Effector CD4-positive, alpha-beta T cell (primary cell): ENCODE results near the gene PFDN6.

ENCODE experiments used
- DNase-seq: peaks from one replicate; pipeline ENCODE4 v3.0.0-alpha.2; 2020

Gene PFDN6

GRCh38 chr6:33318426-33319073 lies 29.1 kb downstream of the PFDN6 start:
- no peak for DNase-seq

GRCh38 chr6:33319939-33320314 lies 30.5 kb downstream of the PFDN6 start:
- no peak for DNase-seq

DNA sequence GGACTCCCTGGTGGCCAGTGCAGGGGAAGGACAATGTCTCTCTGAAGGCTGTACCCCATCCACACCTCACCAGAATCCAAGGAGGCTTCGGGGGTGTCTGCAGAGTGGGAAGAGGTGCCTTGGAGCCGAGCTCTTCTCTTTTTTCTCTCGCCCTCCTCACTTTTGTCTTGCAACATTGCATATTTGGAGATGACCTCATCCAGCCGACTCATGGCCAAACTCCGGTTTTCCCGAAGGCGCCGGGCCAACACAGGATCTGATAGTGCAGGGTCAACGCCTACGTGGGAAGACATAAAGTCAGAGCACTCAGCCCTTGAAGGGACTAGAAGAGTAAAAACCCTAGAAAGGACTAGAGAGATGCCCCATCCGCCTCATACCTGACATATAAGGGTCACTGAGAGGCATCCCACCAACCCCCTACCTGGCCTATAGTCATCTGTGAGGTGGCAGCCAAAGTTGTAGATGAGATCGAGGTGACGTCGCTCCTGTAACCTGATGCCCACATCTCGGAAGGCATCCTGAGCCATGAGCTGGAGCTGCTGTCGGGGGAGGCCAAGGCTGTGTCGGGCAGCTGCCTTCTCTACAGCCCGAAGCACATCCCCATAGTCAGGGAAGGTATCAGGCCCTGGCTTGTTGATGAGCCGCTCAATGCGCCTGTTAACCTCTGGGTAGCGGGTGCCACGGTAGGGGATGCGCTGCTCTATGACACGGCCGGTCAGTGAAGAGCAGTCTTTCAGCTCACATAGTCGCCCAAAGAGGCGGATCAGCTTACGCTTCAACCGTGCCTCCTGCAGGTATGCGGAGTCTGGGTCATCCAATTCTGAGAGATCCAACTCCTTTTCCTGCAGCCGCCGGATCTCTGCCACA lies 31.1 kb downstream of the PFDN6 start:
- no peak for DNase-seq

- no peak for DNase-seq
Measured at GRCh38 chr6:33321227-33321626, 31.8 kb downstream of the PFDN6 start.

DNA sequence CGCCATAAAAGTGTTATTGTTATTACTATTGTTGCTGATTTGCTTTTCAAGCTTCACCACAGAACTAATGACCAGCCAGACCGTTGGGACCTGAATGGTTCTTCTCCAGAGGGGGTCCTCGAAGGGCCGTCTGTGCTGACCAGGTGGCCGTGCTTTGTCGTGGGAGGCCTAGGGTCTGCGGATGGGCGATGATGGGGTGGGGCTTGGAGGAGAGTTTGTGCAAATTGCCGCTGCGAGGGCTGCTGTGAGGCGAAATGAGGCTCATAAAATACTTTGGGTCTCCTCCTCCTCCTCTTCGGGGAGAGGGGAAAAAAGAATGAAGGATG lies 34.2 kb downstream of the PFDN6 start:
- DNase-seq: no peak

DNA sequence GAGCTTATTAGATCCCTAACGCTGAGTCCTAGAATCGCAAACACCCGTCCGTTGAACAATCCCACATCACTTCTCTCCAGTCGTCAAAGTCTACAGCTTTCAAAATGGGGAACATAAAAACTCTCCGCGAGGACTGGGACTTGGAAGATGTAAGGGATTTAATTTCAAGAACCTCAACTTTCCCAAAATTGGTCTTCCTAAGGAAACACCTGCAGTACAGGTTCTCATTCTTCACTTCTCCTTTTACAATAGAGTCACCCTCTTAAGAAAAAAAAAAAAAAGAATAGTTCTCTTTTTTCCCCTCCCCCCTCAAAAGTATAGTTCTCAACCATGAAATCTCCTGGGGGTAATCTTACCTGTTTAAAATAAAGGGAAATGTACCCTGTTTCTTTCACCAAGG lies 34.7 kb downstream of the PFDN6 start:
- no peak for DNase-seq

DNA sequence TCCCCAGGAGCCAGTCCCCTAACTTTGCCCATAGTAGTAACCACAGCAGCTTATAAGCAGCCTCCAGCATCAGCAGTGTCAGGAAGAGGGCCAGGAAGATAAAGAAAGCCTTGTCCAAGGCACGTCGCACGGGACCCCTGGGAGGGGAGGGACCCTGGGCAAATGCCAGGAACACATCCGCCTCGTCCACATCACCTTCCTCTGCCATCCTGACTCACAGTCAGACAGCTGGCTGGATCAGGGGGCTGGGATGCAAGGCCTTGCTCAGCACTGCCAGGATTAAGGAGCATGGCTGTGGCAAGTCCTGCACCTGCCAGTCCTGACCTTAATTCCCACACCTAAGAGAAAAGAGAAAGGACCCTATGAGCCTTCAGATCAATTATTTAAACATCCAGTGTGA lies 39.7 kb downstream of the PFDN6 start:
- DNase-seq: no peak

DNA sequence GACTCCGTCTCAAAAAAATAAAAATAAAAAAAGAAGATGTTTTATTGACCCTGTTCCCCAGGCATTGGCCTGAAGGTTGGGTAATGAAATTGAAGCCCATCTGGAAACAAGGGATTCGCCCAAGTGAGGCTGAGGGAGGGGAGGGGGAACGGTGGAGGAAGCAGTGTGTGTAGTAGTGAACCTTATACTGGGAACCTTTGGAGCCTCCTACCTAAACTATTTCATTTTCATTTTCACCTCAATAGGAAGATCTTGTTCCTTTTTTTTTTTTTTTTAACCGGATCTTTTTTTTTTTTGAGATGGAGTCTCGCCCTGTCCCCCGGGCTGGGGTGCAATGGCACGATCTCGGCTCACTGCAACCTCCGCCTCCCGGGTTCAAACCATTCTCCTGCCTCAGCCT lies 41.3 kb downstream of the PFDN6 start:
- DNase-seq: no peak

DNA sequence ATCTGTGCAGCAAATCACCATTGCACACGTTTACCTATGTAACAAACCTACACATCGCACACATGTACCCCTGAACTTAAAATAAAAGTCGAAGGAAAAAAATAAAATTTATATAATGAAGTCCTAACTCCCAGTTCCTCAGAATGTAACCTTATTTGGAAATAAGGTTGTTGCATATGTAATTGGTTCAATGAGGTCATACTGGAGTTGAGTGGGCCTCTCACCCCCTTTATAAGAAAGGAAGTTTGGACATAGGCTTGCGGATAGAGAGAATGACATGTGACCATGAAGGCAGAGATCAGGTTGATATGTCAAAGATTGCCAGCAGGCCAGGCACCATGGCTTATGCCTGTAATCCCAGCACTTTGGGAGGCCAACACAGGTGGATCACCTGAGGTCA lies 44.3 kb downstream of the PFDN6 start:
- no peak for DNase-seq

GRCh38 chr6:33335916-33336315 lies 46.5 kb downstream of the PFDN6 start:
- no peak for DNase-seq

DNA sequence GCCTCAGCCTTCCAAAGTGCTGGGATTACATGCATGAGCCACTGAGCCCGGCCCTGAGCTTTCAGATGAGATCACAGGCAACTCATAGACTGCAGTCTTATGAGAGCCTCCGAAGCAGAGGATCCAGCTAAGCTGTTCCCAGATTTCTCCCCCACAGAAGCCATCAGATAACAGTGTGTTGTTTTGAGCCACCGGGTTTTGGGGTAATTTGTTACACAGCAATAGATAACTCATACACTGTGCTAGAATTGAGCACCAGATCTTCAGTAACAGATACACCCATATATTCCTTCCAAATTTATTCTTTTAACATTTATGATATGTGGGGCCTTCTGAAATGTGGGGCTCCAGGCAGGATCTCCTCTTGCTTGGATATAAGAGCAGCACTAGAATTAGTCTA lies 47.1 kb downstream of the PFDN6 start:
- no peak for DNase-seq

DNA sequence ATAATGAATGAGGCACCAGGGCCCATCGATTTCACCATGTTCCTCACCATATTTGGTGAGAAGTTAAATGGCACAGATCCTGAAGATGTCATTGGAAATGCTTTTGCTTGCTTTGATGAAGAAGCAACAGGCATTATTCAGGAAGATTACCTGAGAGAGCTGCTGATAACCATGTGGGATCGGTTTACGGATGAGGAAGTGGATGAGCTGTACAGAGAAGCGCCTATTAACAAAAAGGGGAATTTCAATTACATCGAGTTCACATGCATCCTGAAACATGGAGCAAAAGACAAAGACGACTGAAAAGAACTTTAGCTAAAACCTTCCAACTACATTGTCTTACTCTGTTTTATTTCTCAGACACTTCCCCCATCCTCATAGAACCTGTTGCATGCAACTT lies 49.8 kb downstream of the PFDN6 start:
- DNase-seq: no peak
